Glomerular visceral epithelial cell (primary cell): ENCODE measurements around the gene GATAD2B.

Experiments used
- DNase-seq: peaks from one replicate; pipeline ENCODE4 v3.0.0-alpha.2; 2016; ENCODE audit errors: extremely low spot score

GATAD2B gene

GRCh38 chr1:153760440-153760839 is 162.3 kb downstream of the GATAD2B start:
- DNase-seq = no peak
